Activated naive CD4-positive, alpha-beta T cell treated with anti-CD3 and anti-CD28 coated beads for 36 hours (primary cell): ENCODE measurements around the gene TEX14. TPM values are rescaled to one million over a fixed set of nuclear protein-coding genes. Genes with fewer than 3 reads are reported as not detected.

ENCODE experiments used
- CTCF ChIA-PET: fragments of 350-600 bp; sonication (Branson Sonifier 250); formaldehyde crosslinking; loops from one replicate; lab custom pipeline; 2021; ENCODE audit warnings: antibody characterized with exemption; lab: Charles Lee
- DNase-seq: peaks from one replicate; pipeline ENCODE4 v3.0.0-alpha.2; 2020
- H3K27ac Mint-ChIP-seq: one replicate; pipeline ENCODE4 v1.8.0; 2021; ENCODE audit warnings: mild to moderate bottlenecking, mixed read lengths
- H3K27me3 Mint-ChIP-seq: one replicate; pipeline ENCODE4 v1.8.0; 2021; ENCODE audit warnings: low read depth, mixed read lengths
- H3K36me3 Mint-ChIP-seq: one replicate; pipeline ENCODE4 v1.8.0; 2021; ENCODE audit warnings: low read depth, mixed read lengths
- H3K4me1 Mint-ChIP-seq: one replicate; pipeline ENCODE4 v1.8.0; 2021; ENCODE audit warnings: low read depth, mixed read lengths
- H3K4me3 Mint-ChIP-seq: one replicate; pipeline ENCODE4 v1.8.0; 2021; ENCODE audit warnings: mild to moderate bottlenecking, moderate library complexity, mixed read lengths
- H3K9me3 Mint-ChIP-seq: one replicate; pipeline ENCODE4 v1.8.0; 2021; ENCODE audit warnings: mixed read lengths
- intact Hi-C: fragments of 100-400 bp; cut with micrococcal nuclease; formaldehyde crosslinking; loops from one replicate; pipeline ENCODE4 v1.15.1; 2023
- total RNA-seq, 2 experiments: library from RNA; stranded (reverse); gene quantifications; one replicate each; pipeline ENCODE4 v1.2.3, GENCODE V29; 2021

TEX14 gene
- total RNA-seq, 2 experiments from 2014 or later: 0.20 to 0.24 TPM

GRCh38 chr17:58537266-58537665 lies 154.6 kb downstream of the TEX14 start:
- H3K4me1 Mint-ChIP-seq: no peaks in the 10 kb centered on the region

GRCh38 chr17:58536542-58536941 lies 155.3 kb downstream of the TEX14 start:
- no peaks in the 10 kb centered on the region for H3K36me3 Mint-ChIP-seq
- no peak for DNase-seq
- CTCF ChIA-PET: interaction anchor here (1.2 kb wide), 1 partner anchor 17 kb away, joined by 4 read pairs; no protein-coding TSS in a partner anchor
- peaks cover 2% of the 10 kb centered on the region for H3K4me1 Mint-ChIP-seq
- intact Hi-C loops: no loop called here
- H3K4me3 Mint-ChIP-seq: no peak overlapping the region
- no peak overlapping the region for H3K27ac Mint-ChIP-seq
- H3K9me3 Mint-ChIP-seq: no peaks in the 10 kb centered on the region
- peaks cover 14% of the 10 kb centered on the region for H3K27me3 Mint-ChIP-seq

More at GRCh38 chr17:58537266-58537665, 154.6 kb downstream of the TEX14 start:
- CTCF ChIA-PET: interaction anchor here (1.2 kb wide), 1 partner anchor 17 kb away, joined by 4 read pairs; no protein-coding TSS in a partner anchor
- DNase-seq: no peak
- no peak overlapping the region for H3K4me3 Mint-ChIP-seq
- no peaks in the 10 kb centered on the region for H3K36me3 Mint-ChIP-seq
- H3K27me3 Mint-ChIP-seq: peaks cover 12% of the 10 kb centered on the region
- no peaks in the 10 kb centered on the region for H3K9me3 Mint-ChIP-seq
- intact Hi-C loops: no loop called here
- H3K27ac Mint-ChIP-seq: no peak overlapping the region

- H3K27ac Mint-ChIP-seq: no peak overlapping the region
- peaks cover 14% of the 10 kb centered on the region for H3K27me3 Mint-ChIP-seq
- H3K9me3 Mint-ChIP-seq: no peaks in the 10 kb centered on the region
- H3K4me1 Mint-ChIP-seq: peaks cover 2% of the 10 kb centered on the region
- no peak for DNase-seq
- intact Hi-C loops: no loop called here
- no peaks in the 10 kb centered on the region for H3K36me3 Mint-ChIP-seq
- CTCF ChIA-PET: interaction anchor here (2.7 kb wide), 1 partner anchor 16 kb away, joined by 7 read pairs; no protein-coding TSS in a partner anchor
- no peak overlapping the region for H3K4me3 Mint-ChIP-seq
Measured at GRCh38 chr17:58535431-58535830, 156.4 kb downstream of the TEX14 start.

DNA sequence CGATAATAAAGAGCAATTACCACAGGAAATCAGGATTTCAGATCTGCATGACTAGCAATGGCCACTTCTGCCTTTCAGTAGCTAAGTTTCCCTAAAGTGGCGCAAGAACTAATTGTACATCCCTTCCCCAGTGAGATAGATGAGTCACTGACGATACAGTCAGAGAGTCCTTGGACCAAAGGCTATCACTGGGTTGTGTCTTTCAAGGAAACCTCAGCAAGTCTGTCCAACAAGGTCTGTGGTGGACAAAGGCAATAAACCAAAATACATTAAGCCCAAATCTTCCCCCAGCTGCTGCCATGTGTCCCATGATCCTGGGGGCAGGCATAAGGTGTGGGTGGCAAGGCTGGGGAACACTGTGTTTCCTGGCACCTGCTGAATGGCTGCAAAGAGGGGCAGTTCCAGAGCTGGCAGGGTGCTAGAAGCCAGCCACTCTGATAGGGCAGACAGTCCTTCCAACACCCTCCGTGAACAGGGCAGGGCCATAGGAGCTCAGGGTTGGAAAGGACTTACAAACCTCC lies 156.9 kb downstream of the TEX14 start:
- Mint-ChIP-seq H3K9me3 (no peaks in the 10 kb centered on the region), H3K27me3 (peaks cover 14% of the 10 kb centered on the region), H3K36me3 (no peaks in the 10 kb centered on the region), H3K27ac (no peak overlapping the region), H3K4me1 (peaks cover 2% of the 10 kb centered on the region), H3K4me3 (no peak overlapping the region)
- CTCF ChIA-PET: interaction anchor here (2.7 kb wide), 1 partner anchor 16 kb away, joined by 7 read pairs; no protein-coding TSS in a partner anchor
- intact Hi-C loops: no loop called here
- no peak for DNase-seq

GRCh38 chr17:58534331-58534730 lies 157.5 kb downstream of the TEX14 start:
- intact Hi-C loops: no loop called here
- no peaks in the 10 kb centered on the region for H3K9me3 Mint-ChIP-seq
- H3K27ac Mint-ChIP-seq: no peak overlapping the region
- DNase-seq: no peak
- no peak overlapping the region for H3K4me3 Mint-ChIP-seq
- CTCF ChIA-PET: interaction anchor here (0.5 to 2.7 kb wide), 2 partner anchors 10 to 15 kb away, joined by 3 to 7 read pairs; no protein-coding TSS in a partner anchor
- peaks cover 2% of the 10 kb centered on the region for H3K4me1 Mint-ChIP-seq
- H3K36me3 Mint-ChIP-seq: no peaks in the 10 kb centered on the region
- H3K27me3 Mint-ChIP-seq: peaks cover 14% of the 10 kb centered on the region

GRCh38 chr17:58533616-58534188 lies 158.1 kb downstream of the TEX14 start:
- peaks cover 14% of the 10 kb centered on the region for H3K27me3 Mint-ChIP-seq
- no peaks in the 10 kb centered on the region for H3K9me3 Mint-ChIP-seq
- intact Hi-C loops: no loop called here
- no peak for DNase-seq
- CTCF ChIA-PET: interaction anchor here (0.5 to 2.7 kb wide), 2 partner anchors 10 to 15 kb away, joined by 3 to 7 read pairs; no protein-coding TSS in a partner anchor
- no peak overlapping the region for H3K27ac Mint-ChIP-seq
- H3K4me1 Mint-ChIP-seq: peaks cover 2% of the 10 kb centered on the region
- no peaks in the 10 kb centered on the region for H3K36me3 Mint-ChIP-seq
- no peak overlapping the region for H3K4me3 Mint-ChIP-seq

DNA sequence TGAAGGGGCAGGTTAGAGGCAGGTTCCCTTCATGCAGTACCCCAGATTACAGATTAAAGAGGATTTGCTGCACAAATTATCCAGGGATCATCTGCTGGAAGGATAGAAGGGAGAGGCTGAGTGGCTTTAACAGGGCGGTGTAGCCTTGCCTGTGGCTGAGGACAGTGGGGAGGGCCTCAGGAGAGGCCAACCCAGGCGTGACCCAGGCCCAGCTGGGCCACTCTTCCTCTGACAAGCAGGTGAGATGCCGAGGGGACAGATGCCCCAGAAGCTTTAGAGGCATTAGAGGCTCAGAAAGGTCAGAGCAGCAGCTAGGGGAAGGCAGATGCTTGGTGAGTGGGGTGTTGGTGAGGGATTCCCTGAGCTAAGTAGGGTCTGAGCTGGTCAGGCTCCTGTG lies 159.3 kb downstream of the TEX14 start:
- Mint-ChIP-seq H3K27ac (no peak overlapping the region), H3K4me3 (no peak overlapping the region), H3K36me3 (no peaks in the 10 kb centered on the region), H3K27me3 (peaks cover 14% of the 10 kb centered on the region), H3K4me1 (peaks cover 2% of the 10 kb centered on the region), H3K9me3 (no peaks in the 10 kb centered on the region)
- CTCF ChIA-PET: interaction anchor here (2.7 kb wide), 1 partner anchor 13 kb away, joined by 7 read pairs; no protein-coding TSS in a partner anchor
- intact Hi-C loops: loop anchor here (1.0 kb wide), 1 partner anchor 14 kb away; no protein-coding TSS in a partner anchor
- no peak for DNase-seq

- Mint-ChIP-seq H3K9me3 (no peaks in the 10 kb centered on the region), H3K27ac (no peak overlapping the region), H3K36me3 (no peaks in the 10 kb centered on the region), H3K27me3 (peaks cover 14% of the 10 kb centered on the region), H3K4me3 (peak overlapping the region; percentile 30), H3K4me1 (peaks cover 2% of the 10 kb centered on the region)
- peak; percentile 48 for DNase-seq
- intact Hi-C loops: loop anchor here (1.0 kb wide), 1 partner anchor 14 kb away; no protein-coding TSS in a partner anchor
- CTCF ChIA-PET: no interaction called here
Measured at GRCh38 chr17:58531661-58532554, 159.9 kb downstream of the TEX14 start.

GRCh38 chr17:58531122-58531521 lies 160.7 kb downstream of the TEX14 start:
- intact Hi-C loops: no loop called here
- Mint-ChIP-seq H3K27me3 (peaks cover 14% of the 10 kb centered on the region), H3K4me3 (peak overlapping the region; percentile 30)

DNA sequence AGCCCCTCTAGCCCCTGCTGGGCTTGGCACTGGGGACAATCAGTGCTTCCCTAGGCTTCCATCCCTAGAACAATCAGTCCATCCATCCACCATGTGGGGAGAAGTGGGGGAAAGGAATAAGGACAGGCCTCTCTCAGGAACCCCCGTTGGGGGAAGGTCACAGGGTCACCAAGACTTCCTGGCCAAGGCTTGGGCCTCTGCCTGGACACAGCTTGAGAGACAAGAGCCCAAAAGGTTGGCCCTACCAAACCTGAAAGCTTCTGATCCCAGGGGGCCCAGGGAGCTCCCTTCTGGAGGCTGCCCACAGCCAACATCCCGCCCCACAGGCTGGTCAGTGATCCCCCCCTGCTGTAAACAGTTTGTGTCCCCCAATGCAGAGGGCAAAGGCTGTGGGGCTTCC lies 161.2 kb downstream of the TEX14 start:
- DNase-seq: no peak
- Mint-ChIP-seq H3K9me3 (no peaks in the 10 kb centered on the region), H3K36me3 (no peaks in the 10 kb centered on the region), H3K27ac (no peak overlapping the region), H3K27me3 (peaks cover 14% of the 10 kb centered on the region), H3K4me1 (peaks cover 2% of the 10 kb centered on the region), H3K4me3 (no peak overlapping the region)
- CTCF ChIA-PET: no interaction called here
- intact Hi-C loops: no loop called here

More at GRCh38 chr17:58531122-58531521, 160.7 kb downstream of the TEX14 start:
- CTCF ChIA-PET: no interaction called here
- Mint-ChIP-seq H3K9me3 (no peaks in the 10 kb centered on the region), H3K36me3 (no peaks in the 10 kb centered on the region), H3K27ac (no peak overlapping the region), H3K4me1 (peaks cover 2% of the 10 kb centered on the region)
- DNase-seq: no peak

- Mint-ChIP-seq H3K36me3 (no peaks in the 10 kb centered on the region), H3K27me3 (peaks cover 14% of the 10 kb centered on the region), H3K4me3 (no peak overlapping the region), H3K9me3 (no peaks in the 10 kb centered on the region), H3K4me1 (peaks cover 2% of the 10 kb centered on the region), H3K27ac (no peak overlapping the region)
- no peak for DNase-seq
- intact Hi-C loops: no loop called here
- CTCF ChIA-PET: interaction anchor here (1.2 to 1.5 kb wide), 2 partner anchors 9 to 10 kb away, joined by 3 read pairs; no protein-coding TSS in a partner anchor
Measured at GRCh38 chr17:58529275-58529674, 162.6 kb downstream of the TEX14 start.

DNA sequence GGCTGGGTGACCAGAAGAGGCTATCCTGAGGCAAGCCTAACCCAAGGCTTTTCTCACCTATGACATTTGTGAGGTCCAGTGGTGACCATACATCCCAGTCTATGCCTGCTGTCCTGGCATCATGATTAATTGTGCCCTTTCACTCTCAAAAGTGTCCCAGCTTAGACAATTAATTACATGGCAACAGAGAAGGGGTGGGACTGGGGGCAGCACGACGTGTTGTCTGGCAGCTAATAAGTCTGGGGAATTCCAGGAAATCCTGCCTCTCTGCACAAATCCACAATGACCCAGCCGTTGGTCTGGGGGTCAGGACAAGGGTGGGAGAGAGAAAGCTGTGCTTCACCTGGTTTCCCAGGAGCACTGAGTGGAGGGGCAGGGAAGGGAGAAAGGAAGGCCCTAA lies 163.4 kb downstream of the TEX14 start:
- peaks cover 2% of the 10 kb centered on the region for H3K4me1 Mint-ChIP-seq
- DNase-seq: no peak
- H3K36me3 Mint-ChIP-seq: no peaks in the 10 kb centered on the region
- no peak overlapping the region for H3K4me3 Mint-ChIP-seq
- no peaks in the 10 kb centered on the region for H3K9me3 Mint-ChIP-seq
- H3K27ac Mint-ChIP-seq: no peak overlapping the region
- intact Hi-C loops: no loop called here
- peaks cover 13% of the 10 kb centered on the region for H3K27me3 Mint-ChIP-seq
- CTCF ChIA-PET: interaction anchor here (1.3 to 1.5 kb wide), 2 partner anchors 8 to 9 kb away, joined by 3 to 4 read pairs; no protein-coding TSS in a partner anchor
